Kidney (tissue), 14 donors: ENCODE data around the gene CD3G. TPM values are rescaled to one million over a fixed set of nuclear protein-coding genes. Genes with fewer than 3 reads are reported as not detected.
"Not testable (repeated sequence)": the region's sequence is repeated elsewhere in the genome, so short reads cannot be mapped to it uniquely, and the experiment has no call there.

Source experiments
- DNase-seq, 5 donors: peaks; one replicate each; pipeline ENCODE4 v3.0.0-alpha.2; 2013 to 2020
- FAIRE-seq: peaks from 2 replicates; lab custom pipeline; 2012; peaks lifted over from hg19 to GRCh38; lab: Jason Lieb, UNC
- H3K27ac ChIP-seq, 2 donors: one replicate each; pipeline ENCODE4 v1.7.0; 2013; ENCODE audit warnings: low read depth in 2 of 2, low read length in 2 of 2, inconsistent platforms in 1 of 2
- H3K27me3 ChIP-seq: one replicate; pipeline ENCODE4 v1.7.1; 2013; ENCODE audit warnings: low read length, inconsistent platforms; ENCODE audit not compliant: control insufficient read depth, insufficient read depth
- H3K36me3 ChIP-seq, 3 donors: one replicate each; pipeline versions ENCODE4 v1.7.0 to v1.7.1; 2013; ENCODE audit warnings: low read length in 3 of 3, control low read depth in 1 of 3, inconsistent platforms in 1 of 3; ENCODE audit not compliant: insufficient read depth in 3 of 3, control insufficient read depth in 2 of 3
- H3K4me1 ChIP-seq, 3 donors: one replicate each; pipeline versions ENCODE4 v1.7.0 to v1.7.1; 2013; ENCODE audit warnings: low read length in 3 of 3, inconsistent platforms in 1 of 3, low read depth in 1 of 3; ENCODE audit not compliant: control insufficient read depth in 2 of 3, insufficient read depth in 2 of 3
- H3K4me3 ChIP-seq, 3 donors: one replicate each; pipeline versions ENCODE4 v1.7.0 to v1.8.1; 2013; ENCODE audit warnings: low read length in 3 of 3, control low read depth in 1 of 3, inconsistent platforms in 1 of 3
- H3K9ac ChIP-seq, 3 donors: one replicate each; pipeline versions ENCODE4 v1.7.0 to v1.7.1; 2013; ENCODE audit warnings: low read length in 3 of 3, control low read depth in 1 of 3, inconsistent platforms in 1 of 3
- H3K9me3 ChIP-seq, 3 donors: one replicate each; pipeline versions ENCODE4 v1.7.0 to v1.7.1; 2013; ENCODE audit warnings: low read length in 3 of 3, control low read depth in 1 of 3, inconsistent platforms in 1 of 3; ENCODE audit not compliant: control insufficient read depth in 2 of 3, insufficient read depth in 1 of 3
- CTCF ChIP-seq: IDR thresholded peaks from 3 replicates; pipeline ENCODE4 v1.5.1; 2012; ENCODE audit warnings: mild to moderate bottlenecking, moderate library complexity, borderline replicate concordance; ENCODE audit not compliant: insufficient read depth; ENCODE audit errors: extremely low read depth
- intact Hi-C: fragments of 100-400 bp; cut with DNase I; formaldehyde crosslinking; loops from one replicate; pipeline ENCODE4 v1.11.1; 2022
- polyA plus RNA-seq: library from polyadenylated mRNA; stranded (reverse); fragments of 350-450 nt; fragmentation: Illumina TruSeq; extraction: RNeasy Lipid Tissue Mini Kit (QIAGEN cat#74804); gene quantifications from one replicate; pipeline ENCODE4 v1.2.3, GENCODE V29; 2014; ENCODE audit warnings: low read depth, low replicate concordance; ENCODE audit not compliant: insufficient read depth
- total RNA-seq: library from RNA; stranded (reverse); fragmentation: NEBNext Ultra II Directional; extraction: Animal tissue kit (Norgen Biotek cat#: 25700); gene quantifications from one replicate; pipeline ENCODE4 v1.2.1, GENCODE V29; 2021
- donor health status: control.
- donor health status: control.
- donor health status: control.
- donor health status: control.
- donor health status: control.
- donor health status: DM: yes; HTN: yes; CAD: no.
- donor health status: Normal renal cell carcinoma (clear cell type).

CD3G gene
- total and polyA plus RNA-seq, 2 donors from 2014 or later = 0.45 to 4.8 TPM

DNA sequence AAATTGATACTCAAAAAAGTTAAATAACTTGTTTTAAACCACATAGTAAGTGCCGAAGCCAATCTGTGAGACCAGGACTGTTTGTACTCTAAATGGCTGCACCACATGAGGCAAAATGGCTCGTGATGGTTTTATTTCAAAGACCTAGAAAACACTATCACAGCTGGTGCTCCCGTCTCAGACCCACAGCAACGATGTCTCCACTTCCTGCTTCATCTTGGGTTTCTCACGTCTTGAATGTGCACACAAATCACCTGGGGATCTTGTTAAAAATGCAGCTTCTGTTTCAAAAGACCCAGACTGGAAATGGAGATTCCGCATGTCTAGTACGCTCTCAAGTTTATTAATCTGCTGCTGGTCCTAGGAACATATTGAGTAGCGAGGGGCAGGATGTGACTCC is 38.4 kb upstream of the CD3G start:
- H3K27ac ChIP-seq = no peak overlapping the region
- no peak for TF ChIP-seq CTCF
- FAIRE-seq (no peak), DNase-seq (peak in 2 of 5 donors; percentile 31 to 36)
- no peaks in the 10 kb centered on the region for H3K4me1 ChIP-seq
- H3K36me3 ChIP-seq = no peaks in the 10 kb centered on the region
- H3K9ac ChIP-seq = no peak overlapping the region
- intact Hi-C loops = no loop called here
- no peaks in the 10 kb centered on the region for H3K9me3 ChIP-seq
- no peak overlapping the region for H3K4me3 ChIP-seq
- no peaks in the 10 kb centered on the region for H3K27me3 ChIP-seq

DNA sequence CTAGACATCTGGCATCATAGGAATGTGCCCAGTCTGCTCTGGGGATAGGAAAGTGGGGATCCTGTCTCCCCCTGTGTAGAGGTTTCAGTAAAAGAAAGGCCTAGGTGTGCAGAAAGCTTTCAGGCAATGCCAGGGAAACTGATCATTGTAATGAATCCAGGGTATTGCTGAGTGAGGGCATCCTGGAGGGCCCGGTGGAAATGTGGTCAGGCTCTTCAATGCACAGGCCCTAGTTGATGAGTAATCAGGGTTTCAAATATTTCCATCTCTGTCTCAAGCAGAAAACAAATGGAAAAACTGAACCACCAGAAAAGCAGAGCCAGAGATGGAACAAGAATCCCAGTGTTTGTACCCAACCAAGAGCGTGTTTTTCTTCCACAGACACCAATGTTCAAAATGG is 37.6 kb upstream of the CD3G start:
- no peaks in the 10 kb centered on the region for H3K9me3 ChIP-seq
- no peak overlapping the region for H3K4me3 ChIP-seq
- no peak for FAIRE-seq

DNA sequence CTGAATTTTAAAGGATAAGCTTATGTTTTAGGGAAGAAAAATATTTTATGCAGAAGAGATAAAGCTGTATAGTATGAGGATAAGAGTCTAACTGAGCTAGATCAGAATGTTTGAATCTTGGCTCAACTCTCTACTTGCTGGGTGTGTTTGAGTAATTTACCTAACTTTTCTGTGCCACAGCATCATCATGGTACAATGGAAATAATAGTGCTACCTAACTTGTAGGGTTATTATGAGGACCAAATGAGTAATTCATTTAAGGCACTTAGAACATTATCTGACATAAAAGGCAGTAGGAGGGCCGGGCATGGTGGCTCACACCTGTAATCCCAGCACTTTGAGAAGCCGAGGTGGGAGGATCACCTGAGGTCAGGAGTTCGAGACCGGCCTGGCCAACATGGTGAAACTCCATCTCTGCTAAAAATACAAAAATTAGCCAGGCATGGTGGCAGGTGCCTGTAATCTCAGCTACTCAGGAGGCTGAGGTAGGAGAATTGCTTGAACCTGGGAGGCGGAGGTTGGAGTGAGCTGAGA is 35.1 kb upstream of the CD3G start:
- DNase-seq, FAIRE-seq, H3K9ac ChIP-seq, H3K4me3 ChIP-seq, H3K27ac ChIP-seq, H3K36me3 ChIP-seq, H3K9me3 ChIP-seq, intact Hi-C loops, H3K27me3 ChIP-seq, H3K4me1 ChIP-seq: not testable (repeated sequence)

More for the DNA sequence above, 37.6 kb upstream of the CD3G start:
- no peak for TF ChIP-seq CTCF
- H3K9ac ChIP-seq = no peak overlapping the region
- no peak for DNase-seq
- H3K36me3 ChIP-seq = no peaks in the 10 kb centered on the region
- H3K4me1 ChIP-seq = no peaks in the 10 kb centered on the region
- no peak overlapping the region for H3K27ac ChIP-seq
- intact Hi-C loops = no loop called here
- H3K27me3 ChIP-seq = no peaks in the 10 kb centered on the region

DNA sequence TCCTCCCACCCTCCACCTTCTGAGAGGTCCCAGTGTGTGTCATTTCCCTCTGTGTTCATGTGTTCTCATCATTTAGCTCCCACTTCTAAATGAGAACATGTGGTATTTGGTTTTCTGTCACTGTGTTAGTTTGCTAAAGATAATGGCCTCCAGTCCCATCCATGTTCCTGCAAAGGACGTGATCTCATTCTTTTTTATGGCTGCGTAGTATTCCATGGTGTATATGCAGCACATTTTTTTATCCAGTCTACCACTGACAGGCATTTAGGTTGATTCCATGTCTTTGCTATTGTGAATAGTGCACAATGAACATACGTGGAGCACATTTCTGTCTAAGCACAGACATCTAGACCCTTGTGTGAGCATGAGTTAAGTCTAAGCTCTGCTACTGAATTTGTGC is 33.9 kb upstream of the CD3G start:
- FAIRE-seq = no peak
- H3K36me3 ChIP-seq = no peaks in the 10 kb centered on the region
- no peak overlapping the region for H3K4me3 ChIP-seq

More for the DNA sequence above, 33.9 kb upstream of the CD3G start:
- Histone ChIP-seq H3K27ac (no peak overlapping the region), H3K27me3 (no peaks in the 10 kb centered on the region), H3K4me1 (no peaks in the 10 kb centered on the region), H3K9ac (no peak overlapping the region), H3K9me3 (no peaks in the 10 kb centered on the region)
- intact Hi-C loops = no loop called here
- TF ChIP-seq CTCF = no peak
- DNase-seq = no peak
